Measurements from ENCODE around the gene YPEL1. TPM values are rescaled to one million over a fixed set of nuclear protein-coding genes. Genes with fewer than 3 reads are reported as not detected.
"Not testable (repeated sequence)": the region's sequence is repeated elsewhere in the genome, so short reads cannot be mapped to it uniquely, and the experiment has no call there.

YPEL1 gene
- total RNA-seq, 4 donors from 2014 or later = 1.5 to 5.1 (median 2.4) TPM

- WGBS = 92% methylated on average over 13 of the region's 13 CpGs
- H3K27ac ChIP-seq = no peak overlapping the region
- no peaks in the 10 kb centered on the region for H3K9me3 ChIP-seq
- no peaks in the 10 kb centered on the region for H3K4me1 ChIP-seq
- DNase-seq (ENCODE audit: low spot score in 2 of 2) = no peak
- no peaks in the 10 kb centered on the region for H3K27me3 ChIP-seq
- H3K36me3 ChIP-seq = peaks cover 87% of the 10 kb centered on the region
- no peak for TF ChIP-seq CTCF (IDR thresholded peaks at IDR 0.05)
- TF ChIP-seq EP300 (IDR thresholded peaks at IDR 0.05) = no peak
- TF ChIP-seq POLR2AphosphoS5 (IDR thresholded peaks at IDR 0.05) = no peak
- TF ChIP-seq POLR2A (IDR thresholded peaks at IDR 0.05) = no peak
- no peak overlapping the region for H3K4me3 ChIP-seq
Observed at GRCh38 chr22:21693999-21694341, 41.6 kb downstream of the YPEL1 start.

DNA sequence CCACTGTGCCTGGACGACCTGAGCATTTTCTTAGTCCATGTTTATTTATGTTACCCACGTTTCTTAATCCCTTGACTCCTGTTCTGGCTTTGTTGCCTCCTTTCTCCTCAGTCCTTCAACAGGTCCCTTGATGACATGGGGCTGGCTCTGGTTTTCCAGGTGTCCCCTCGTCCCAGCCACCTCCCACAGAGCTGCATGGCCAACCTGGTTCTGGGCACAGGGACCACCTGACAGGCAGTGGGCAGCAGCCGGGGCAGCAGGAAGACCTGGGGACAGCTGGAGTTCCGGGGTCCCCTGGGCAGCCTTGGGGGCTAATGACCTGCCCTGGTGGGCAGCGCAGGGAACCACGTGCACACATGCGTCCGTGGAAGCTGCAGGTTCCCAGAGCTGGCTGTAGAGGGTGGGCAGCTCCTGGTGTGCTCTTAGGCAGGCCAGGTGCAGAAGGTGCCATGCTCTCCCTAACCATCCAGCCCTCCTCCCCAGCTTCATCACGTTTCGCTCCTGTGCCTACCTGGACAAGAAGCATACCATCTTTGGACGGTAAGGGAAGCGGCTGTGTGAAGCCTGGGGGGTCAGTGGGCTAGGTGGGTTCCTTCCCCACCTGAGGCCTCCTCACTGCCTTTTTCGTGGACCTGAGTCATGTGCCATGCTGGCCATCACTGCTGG lies 42.1 kb downstream of the YPEL1 start:
- no peaks in the 10 kb centered on the region for H3K4me1 ChIP-seq
- H3K27me3 ChIP-seq = no peaks in the 10 kb centered on the region
- H3K9me3 ChIP-seq = no peaks in the 10 kb centered on the region
- no peak for DNase-seq (ENCODE audit: low spot score in 2 of 2)
- 92% methylated on average over 9 of the region's 14 CpGs for WGBS
- no peak overlapping the region for H3K27ac ChIP-seq
- peaks cover 87% of the 10 kb centered on the region for H3K36me3 ChIP-seq
- TF ChIP-seq POLR2AphosphoS5 (IDR thresholded peaks at IDR 0.05) = no peak
- TF ChIP-seq EP300 (IDR thresholded peaks at IDR 0.05) = no peak
- H3K4me3 ChIP-seq = no peak overlapping the region

- peaks cover 92% of the 10 kb centered on the region for H3K36me3 ChIP-seq
- H3K27ac ChIP-seq; H3K27me3 ChIP-seq; H3K4me3 ChIP-seq; H3K9me3 ChIP-seq; H3K4me1 ChIP-seq; DNase-seq (ENCODE audit: low spot score in 2 of 2): not testable (repeated sequence)
- WGBS = 89% methylated on average over 9 of the region's 9 CpGs
Observed at GRCh38 chr22:21692856-21693255, 42.7 kb downstream of the YPEL1 start.

- H3K27me3 ChIP-seq = no peaks in the 10 kb centered on the region
- no peak overlapping the region for H3K4me3 ChIP-seq
- H3K36me3 ChIP-seq = peaks cover 94% of the 10 kb centered on the region
- DNase-seq (ENCODE audit: low spot score in 2 of 2) = no peak
- TF ChIP-seq POLR2AphosphoS5 (IDR thresholded peaks at IDR 0.05) (no peak), CTCF (IDR thresholded peaks at IDR 0.05) (no peak), EP300 (IDR thresholded peaks at IDR 0.05) (no peak), POLR2A (IDR thresholded peaks at IDR 0.05) (no peak)
- no peaks in the 10 kb centered on the region for H3K9me3 ChIP-seq
- H3K4me1 ChIP-seq = no peaks in the 10 kb centered on the region
- WGBS = 85% methylated on average over 16 of the region's 16 CpGs
- H3K27ac ChIP-seq = no peak overlapping the region
Observed at GRCh38 chr22:21691816-21692215, 43.8 kb downstream of the YPEL1 start.

GRCh38 chr22:21690401-21690801 lies 45.2 kb downstream of the YPEL1 start:
- peaks cover 95% of the 10 kb centered on the region for H3K36me3 ChIP-seq
- WGBS = 65% methylated on average over 5 of the region's 5 CpGs
- H3K9me3 ChIP-seq = no peaks in the 10 kb centered on the region
- no peak for DNase-seq (ENCODE audit: low spot score in 2 of 2)
- H3K4me1 ChIP-seq = no peaks in the 10 kb centered on the region
- no peak overlapping the region for H3K27ac ChIP-seq
- TF ChIP-seq POLR2A (IDR thresholded peaks at IDR 0.05) (no peak), POLR2AphosphoS5 (IDR thresholded peaks at IDR 0.05) (no peak), CTCF (IDR thresholded peaks at IDR 0.05) (no peak), EP300 (IDR thresholded peaks at IDR 0.05) (no peak)
- no peak overlapping the region for H3K4me3 ChIP-seq
- H3K27me3 ChIP-seq = no peaks in the 10 kb centered on the region

DNA sequence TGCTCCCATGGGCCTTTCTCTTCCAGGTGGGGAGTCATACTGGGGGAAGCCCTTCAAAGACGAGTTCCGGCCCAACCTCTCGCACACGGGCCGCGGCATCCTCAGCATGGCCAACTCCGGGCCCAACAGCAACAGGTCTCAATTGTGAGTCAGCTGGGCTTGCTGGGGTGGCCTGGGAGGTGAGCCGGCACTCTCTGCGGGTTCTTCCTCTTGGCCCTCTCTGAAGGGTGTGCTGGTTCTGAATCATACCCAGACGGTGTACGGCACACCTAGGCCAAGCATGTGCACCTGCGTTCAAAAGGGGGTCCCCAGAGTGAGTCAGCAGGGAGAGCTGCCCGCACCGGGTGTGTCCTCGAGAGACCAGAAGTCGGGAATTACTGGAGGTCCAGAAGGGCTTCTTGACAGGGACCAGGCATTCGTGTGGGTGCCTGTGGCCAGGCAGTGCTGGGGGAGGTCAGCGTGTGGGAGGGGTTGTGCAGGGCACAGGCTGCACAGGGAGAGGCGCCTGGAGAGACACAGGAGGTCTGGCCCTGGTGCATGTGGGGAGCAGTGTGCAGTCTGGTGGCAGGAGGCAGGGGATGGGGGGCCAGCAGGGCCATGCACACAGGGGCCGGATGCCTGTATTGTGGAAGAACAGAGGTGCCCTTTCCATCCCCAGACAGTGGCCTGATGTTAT lies 46.8 kb downstream of the YPEL1 start:
- H3K36me3 ChIP-seq = peaks cover 93% of the 10 kb centered on the region
- DNase-seq (ENCODE audit: low spot score in 2 of 2) = no peak

More for the DNA sequence above, 46.8 kb downstream of the YPEL1 start:
- Histone ChIP-seq H3K4me3 (no peak overlapping the region), H3K4me1 (no peaks in the 10 kb centered on the region), H3K9me3 (no peaks in the 10 kb centered on the region), H3K27me3 (no peaks in the 10 kb centered on the region), H3K27ac (no peak overlapping the region)
- 88% methylated on average over 9 of the region's 20 CpGs for WGBS
- TF ChIP-seq EP300 (IDR thresholded peaks at IDR 0.05) (no peak), POLR2A (IDR thresholded peaks at IDR 0.05) (no peak), CTCF (IDR thresholded peaks at IDR 0.05) (no peak)

All from suprapubic skin (tissue), 4 donors.